ENCODE results near the gene NAB2. TPM values are rescaled to one million over a fixed set of nuclear protein-coding genes. Genes with fewer than 3 reads are reported as not detected.

NAB2 gene
- polyA plus RNA-seq, 1 of the 3 experiments (the other 2 are of a cell fraction) = 23.7 TPM

- ChIA-PET POLR2A (interaction anchor here (1.1 kb wide), 1 partner anchor 12 kb away, joined by 4 read pairs; the partner anchor contains the start of gene LRP1), CTCF (interaction anchor here (1.7 to 3.3 kb wide), 5 partner anchors 12 to 41 kb away, joined by 4 to 16 read pairs (median 15); partner anchors contain the start of gene LRP1)
- Histone ChIP-seq H4K20me1 (ENCODE audit: insufficient read depth) (peaks cover 11% of the 10 kb centered on the region; the same call in 1 of the 2 replicates), H3K9me2 (no peaks in the 10 kb centered on the region), H3K27me3 (ENCODE audit: insufficient read depth) (no peaks in the 10 kb centered on the region), H3K79me2 (ENCODE audit: insufficient read depth) (peaks cover 12% of the 10 kb centered on the region; the same call in 1 of the 2 replicates), H3F3A (replicated peaks; ENCODE audit: insufficient read depth) (peaks cover 5% of the 10 kb centered on the region), H3K9ac (no peak overlapping the region), H3K9me3 (no peaks in the 10 kb centered on the region), H3K4me1 (ENCODE audit: control insufficient read depth in 1 of 2, insufficient read depth in 2 of 2, low read depth in 1 of 2, low read length in 1 of 2) (peaks cover under 1 to 3% of the 10 kb centered on the region in 2 experiments; a peak in 1 of 4 replicates), H3K27ac (ENCODE audit: low read depth in 2 of 2, low read length in 1 of 2) (no peak overlapping the region), H2AFZ (ENCODE audit: low read depth) (no peak overlapping the region), H3K36me3 (replicated peaks in 1 of 2; ENCODE audit: control insufficient read depth in 1 of 2, insufficient read depth in 2 of 2, low read length in 1 of 2) (peaks cover 20 to 73% of the 10 kb centered on the region in 2 experiments), H3K4me2 (no peak overlapping the region), H3K4me3 (ENCODE audit: low read depth in 2 of 2, low read length in 1 of 2) (no peak overlapping the region)
- TF ChIP-seq SIN3A (IDR thresholded peaks at IDR 0.05; ENCODE audit: borderline replicate concordance, low read depth, low read length) = no peak
- TF ChIP-seq TAF1 (IDR thresholded peaks at IDR 0.05; ENCODE audit: borderline replicate concordance, low read depth, low read length) = no peak
- TF ChIP-seq YY1 (IDR thresholded peaks at IDR 0.05; ENCODE audit: low read depth) = no peak
- TF ChIP-seq RXRA (IDR thresholded peaks at IDR 0.05; ENCODE audit: borderline replicate concordance, low read depth) = no peak
- TF ChIP-seq POLR2AphosphoS5 (IDR thresholded peaks at IDR 0.05; ENCODE audit: low read depth, low read length) = no peak
- TF ChIP-seq FOXJ3 (CRISPR knock-in tag; IDR thresholded peaks at IDR 0.05) = no peak
- TF ChIP-seq MEF2A (IDR thresholded peaks at IDR 0.05; ENCODE audit: borderline replicate concordance, low read depth) = no peak
- no peak for TF ChIP-seq GATA2 (CRISPR knock-in tag; IDR thresholded peaks at IDR 0.05)
- TF ChIP-seq TEAD4 (IDR thresholded peaks at IDR 0.05; ENCODE audit: borderline replicate concordance, insufficient read depth) = no peak
- no peak for TF ChIP-seq TCF12 (IDR thresholded peaks at IDR 0.05)
- no peak for TF ChIP-seq SMC3 (IDR thresholded peaks at IDR 0.05; ENCODE audit: low read depth, low read length)
- TF ChIP-seq RCOR1 (IDR thresholded peaks at IDR 0.05; ENCODE audit: low read length) = no peak
- TF ChIP-seq RAD21 (IDR thresholded peaks at IDR 0.05; ENCODE audit: low read length) = no peak
- no peak for TF ChIP-seq CHD2 (IDR thresholded peaks at IDR 0.05; ENCODE audit: low read length, partially characterized antibody)
- TF ChIP-seq GABPA (IDR thresholded peaks at IDR 0.05; ENCODE audit: low read depth) = no peak
- no peak for TF ChIP-seq MAX (IDR thresholded peaks at IDR 0.05; ENCODE audit: low read depth)
- TF ChIP-seq USF1 (IDR thresholded peaks at IDR 0.05; ENCODE audit: borderline replicate concordance, low read depth) = no peak
- TF ChIP-seq FOSL2 (IDR thresholded peaks at IDR 0.05; ENCODE audit: borderline replicate concordance, low read depth) = no peak
- DNase-seq = no peak
- 89% methylated on average over 8 of the region's 8 CpGs for WGBS (ENCODE audit: low lambda C conversion rate)
Observed at GRCh38 chr12:57141249-57141648, 52.3 kb downstream of the NAB2 start.

- H3K9ac ChIP-seq = no peak overlapping the region
- H3K9me3 ChIP-seq = no peaks in the 10 kb centered on the region
- peaks cover 3 to 7% of the 10 kb centered on the region in 2 experiments; a peak in 3 of 4 replicates for H3K4me1 ChIP-seq (ENCODE audit: control insufficient read depth in 1 of 2, insufficient read depth in 2 of 2, low read depth in 1 of 2, low read length in 1 of 2)
- TF ChIP-seq TCF12 (IDR thresholded peaks at IDR 0.05) (no peak), ELF1 (IDR thresholded peaks at IDR 0.05) (no peak), SMC3 (IDR thresholded peaks at IDR 0.05; ENCODE audit: low read depth, low read length) (no peak), USF2 (IDR thresholded peaks at IDR 0.05; ENCODE audit: borderline replicate concordance, low read depth, low read length) (no peak), CTCF (IDR thresholded peaks at IDR 0.05) (no peak), NFIC (IDR thresholded peaks at IDR 0.05; ENCODE audit: borderline replicate concordance) (no peak), GABPA (IDR thresholded peaks at IDR 0.05; ENCODE audit: low read depth) (no peak), USF1 (IDR thresholded peaks at IDR 0.05; ENCODE audit: borderline replicate concordance, low read depth) (no peak), EP300 (IDR thresholded peaks at IDR 0.05; ENCODE audit: borderline replicate concordance in 1 of 2, low read depth in 1 of 2, low read length in 1 of 2) (no peak), RFX5 (IDR thresholded peaks at IDR 0.05; ENCODE audit: low read length) (no peak)
- ChIA-PET CTCF (interaction anchor here (0.6 to 3.3 kb wide), 8 partner anchors 11 to 97 kb away, joined by 3 to 16 read pairs (median 6); partner anchors contain the start of gene LRP1), POLR2A (interaction anchor here (1.1 kb wide), 1 partner anchor 13 kb away, joined by 4 read pairs; the partner anchor contains the start of gene LRP1)
- no peak overlapping the region for H3K4me2 ChIP-seq
- H2AFZ ChIP-seq (ENCODE audit: low read depth) = no peak overlapping the region
- H3K79me2 ChIP-seq (ENCODE audit: insufficient read depth) = peaks cover 4% of the 10 kb centered on the region; the same call in 1 of the 2 replicates
- H3K27ac ChIP-seq (ENCODE audit: low read depth in 2 of 2, low read length in 1 of 2) = no peak overlapping the region; a peak in 1 of 4 replicates
- peaks cover 6% of the 10 kb centered on the region; the same call in 1 of the 2 replicates for H4K20me1 ChIP-seq (ENCODE audit: insufficient read depth)
- no peak overlapping the region for H3K4me3 ChIP-seq (ENCODE audit: low read depth in 2 of 2, low read length in 1 of 2)
- peaks cover 5% of the 10 kb centered on the region for H3F3A ChIP-seq (replicated peaks; ENCODE audit: insufficient read depth)
- H3K27me3 ChIP-seq (ENCODE audit: insufficient read depth) = no peaks in the 10 kb centered on the region
- no peaks in the 10 kb centered on the region for H3K9me2 ChIP-seq
- H3K36me3 ChIP-seq (replicated peaks in 1 of 2; ENCODE audit: control insufficient read depth in 1 of 2, insufficient read depth in 2 of 2, low read length in 1 of 2) = peaks cover 20 to 80% of the 10 kb centered on the region in 2 experiments
- no peak for DNase-seq
- 91% methylated on average over 9 of the region's 9 CpGs for WGBS (ENCODE audit: low lambda C conversion rate)
Observed at GRCh38 chr12:57142121-57142520, 53.2 kb downstream of the NAB2 start.
